SK-N-MC (cell line): ENCODE results near the gene GNAS-AS1.

ENCODE experiments used
- EZH2 ChIP-seq: fragments of 200-600 bp; sonication (generic); IDR thresholded peaks from one replicate; pipeline ENCODE4 v1.6.1; 2017; ENCODE audit warnings: antibody characterized with exemption
- POLR2AphosphoS5 ChIP-seq: IDR thresholded peaks from 2 replicates; pipeline ENCODE4 v1.6.1; 2012; ENCODE audit warnings: mild to moderate bottlenecking, low read depth, low read length, borderline replicate concordance

DNA sequence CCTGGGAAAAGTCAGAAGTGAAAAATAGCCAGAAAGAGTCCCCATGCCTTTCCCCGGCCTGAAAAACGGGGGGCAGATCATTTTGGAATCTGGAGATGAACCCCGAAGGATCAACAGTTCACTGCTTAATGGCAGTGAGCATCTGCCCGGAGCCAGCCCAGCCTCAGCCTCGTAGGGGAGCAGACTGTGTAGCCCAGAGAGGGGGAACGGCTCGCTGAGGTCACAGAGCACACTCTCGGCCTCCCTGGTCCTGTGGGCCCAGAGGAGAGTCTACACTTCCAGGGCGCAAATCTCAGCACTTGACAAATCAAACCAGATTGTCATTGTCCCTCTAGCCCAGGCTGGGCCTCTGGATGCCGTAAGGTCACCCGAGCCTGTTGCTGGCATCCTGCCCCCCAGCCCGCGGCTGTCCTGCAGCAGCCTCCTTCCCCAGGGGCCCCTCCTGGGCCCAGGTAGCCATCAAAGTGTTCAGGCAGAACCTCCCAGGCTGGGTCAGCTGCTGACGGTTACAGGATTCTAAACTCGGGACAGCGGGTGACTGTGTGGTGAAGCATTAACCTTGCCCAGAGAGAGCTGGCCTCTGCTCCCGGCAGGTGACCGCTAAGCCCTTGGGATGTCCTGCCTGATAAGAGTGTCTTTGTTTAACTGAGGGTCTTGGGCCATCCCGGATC lies 56.1 kb downstream of the GNAS-AS1 start:
- TF ChIP-seq POLR2AphosphoS5 (no peak), EZH2 (no peak)
